Panc1 (cell line): ENCODE measurements around the gene TYRO3.

Experiments used
- POLR2AphosphoS5 ChIP-seq: IDR thresholded peaks from 2 replicates; pipeline ENCODE4 v1.6.1; 2012; ENCODE audit warnings: mild to moderate bottlenecking, low read depth, low read length, moderate library complexity
- SIN3A ChIP-seq: IDR thresholded peaks from 2 replicates; pipeline ENCODE4 v1.6.1; 2012; ENCODE audit warnings: low read depth, mild to moderate bottlenecking, low read length, moderate library complexity, borderline replicate concordance; ENCODE audit not compliant: insufficient read depth
- TCF7L2 ChIP-seq: IDR thresholded peaks from 2 replicates; pipeline ENCODE4 v1.6.1; 2011; ENCODE audit warnings: mild to moderate bottlenecking, low read depth, low read length, inconsistent platforms
- TF ChIP-seq, protein P1 (sequence below): fragments of 450-650 bp; IDR thresholded peaks from 2 replicates; pipeline ENCODE4 v1.5.1; 2017; ENCODE audit warnings: mild to moderate bottlenecking
- TF ChIP-seq, protein P2 (sequence below), 2 experiments: IDR thresholded peaks; 2 replicates each; pipeline ENCODE4 v1.6.1; 2011 to 2012; ENCODE audit warnings: low read depth in 2 of 2, control low read depth in 1 of 2, low read length in 1 of 2, mild to moderate bottlenecking in 1 of 2, moderate library complexity in 1 of 2; ENCODE audit not compliant: insufficient read depth in 1 of 2

DNA sequence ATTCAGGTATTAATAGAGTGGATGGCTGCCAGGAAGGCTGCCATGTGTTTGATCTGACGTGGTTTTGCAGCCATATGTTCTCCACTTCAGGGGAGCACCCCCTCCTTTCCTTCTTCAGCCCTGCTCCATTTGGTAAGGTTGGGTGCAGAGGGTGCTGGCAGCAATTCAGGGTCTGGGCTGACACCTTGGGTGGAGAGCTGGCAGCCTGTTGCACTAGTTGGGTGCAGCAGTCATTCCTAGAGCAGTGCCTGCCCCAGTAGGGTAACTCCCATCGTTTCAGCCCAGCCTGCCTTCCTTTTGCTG is 1.5 kb downstream of the TYRO3 start:
- TF ChIP-seq, protein P1, sequence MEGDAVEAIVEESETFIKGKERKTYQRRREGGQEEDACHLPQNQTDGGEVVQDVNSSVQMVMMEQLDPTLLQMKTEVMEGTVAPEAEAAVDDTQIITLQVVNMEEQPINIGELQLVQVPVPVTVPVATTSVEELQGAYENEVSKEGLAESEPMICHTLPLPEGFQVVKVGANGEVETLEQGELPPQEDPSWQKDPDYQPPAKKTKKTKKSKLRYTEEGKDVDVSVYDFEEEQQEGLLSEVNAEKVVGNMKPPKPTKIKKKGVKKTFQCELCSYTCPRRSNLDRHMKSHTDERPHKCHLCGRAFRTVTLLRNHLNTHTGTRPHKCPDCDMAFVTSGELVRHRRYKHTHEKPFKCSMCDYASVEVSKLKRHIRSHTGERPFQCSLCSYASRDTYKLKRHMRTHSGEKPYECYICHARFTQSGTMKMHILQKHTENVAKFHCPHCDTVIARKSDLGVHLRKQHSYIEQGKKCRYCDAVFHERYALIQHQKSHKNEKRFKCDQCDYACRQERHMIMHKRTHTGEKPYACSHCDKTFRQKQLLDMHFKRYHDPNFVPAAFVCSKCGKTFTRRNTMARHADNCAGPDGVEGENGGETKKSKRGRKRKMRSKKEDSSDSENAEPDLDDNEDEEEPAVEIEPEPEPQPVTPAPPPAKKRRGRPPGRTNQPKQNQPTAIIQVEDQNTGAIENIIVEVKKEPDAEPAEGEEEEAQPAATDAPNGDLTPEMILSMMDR, result no peak
- no peak for TF ChIP-seq POLR2AphosphoS5
- TF ChIP-seq, protein P2, sequence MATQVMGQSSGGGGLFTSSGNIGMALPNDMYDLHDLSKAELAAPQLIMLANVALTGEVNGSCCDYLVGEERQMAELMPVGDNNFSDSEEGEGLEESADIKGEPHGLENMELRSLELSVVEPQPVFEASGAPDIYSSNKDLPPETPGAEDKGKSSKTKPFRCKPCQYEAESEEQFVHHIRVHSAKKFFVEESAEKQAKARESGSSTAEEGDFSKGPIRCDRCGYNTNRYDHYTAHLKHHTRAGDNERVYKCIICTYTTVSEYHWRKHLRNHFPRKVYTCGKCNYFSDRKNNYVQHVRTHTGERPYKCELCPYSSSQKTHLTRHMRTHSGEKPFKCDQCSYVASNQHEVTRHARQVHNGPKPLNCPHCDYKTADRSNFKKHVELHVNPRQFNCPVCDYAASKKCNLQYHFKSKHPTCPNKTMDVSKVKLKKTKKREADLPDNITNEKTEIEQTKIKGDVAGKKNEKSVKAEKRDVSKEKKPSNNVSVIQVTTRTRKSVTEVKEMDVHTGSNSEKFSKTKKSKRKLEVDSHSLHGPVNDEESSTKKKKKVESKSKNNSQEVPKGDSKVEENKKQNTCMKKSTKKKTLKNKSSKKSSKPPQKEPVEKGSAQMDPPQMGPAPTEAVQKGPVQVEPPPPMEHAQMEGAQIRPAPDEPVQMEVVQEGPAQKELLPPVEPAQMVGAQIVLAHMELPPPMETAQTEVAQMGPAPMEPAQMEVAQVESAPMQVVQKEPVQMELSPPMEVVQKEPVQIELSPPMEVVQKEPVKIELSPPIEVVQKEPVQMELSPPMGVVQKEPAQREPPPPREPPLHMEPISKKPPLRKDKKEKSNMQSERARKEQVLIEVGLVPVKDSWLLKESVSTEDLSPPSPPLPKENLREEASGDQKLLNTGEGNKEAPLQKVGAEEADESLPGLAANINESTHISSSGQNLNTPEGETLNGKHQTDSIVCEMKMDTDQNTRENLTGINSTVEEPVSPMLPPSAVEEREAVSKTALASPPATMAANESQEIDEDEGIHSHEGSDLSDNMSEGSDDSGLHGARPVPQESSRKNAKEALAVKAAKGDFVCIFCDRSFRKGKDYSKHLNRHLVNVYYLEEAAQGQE (IDR thresholded peaks at IDR 0.05; ENCODE audit: insufficient read depth in 1 of 2, low read depth in 2 of 2, low read length in 1 of 2), result no peak
- no peak for TF ChIP-seq SIN3A
- no peak for TF ChIP-seq TCF7L2
